B cell (primary cell): Measurements from ENCODE around the gene MICOS13.

Source experiments
- EZH2 ChIP-seq: IDR thresholded peaks from 2 replicates; pipeline ENCODE4 v1.6.1; 2012; ENCODE audit warnings: borderline replicate concordance, low read depth, mild to moderate bottlenecking, moderate library complexity, low read length; ENCODE audit not compliant: insufficient read depth, poor library complexity, severe bottlenecking
- TF ChIP-seq, protein P1 (sequence below): fragments of 200-600 bp; IDR thresholded peaks from one replicate; pipeline ENCODE4 v1.8.0; 2022; ENCODE audit warnings: antibody characterized with exemption, mild to moderate bottlenecking

DNA sequence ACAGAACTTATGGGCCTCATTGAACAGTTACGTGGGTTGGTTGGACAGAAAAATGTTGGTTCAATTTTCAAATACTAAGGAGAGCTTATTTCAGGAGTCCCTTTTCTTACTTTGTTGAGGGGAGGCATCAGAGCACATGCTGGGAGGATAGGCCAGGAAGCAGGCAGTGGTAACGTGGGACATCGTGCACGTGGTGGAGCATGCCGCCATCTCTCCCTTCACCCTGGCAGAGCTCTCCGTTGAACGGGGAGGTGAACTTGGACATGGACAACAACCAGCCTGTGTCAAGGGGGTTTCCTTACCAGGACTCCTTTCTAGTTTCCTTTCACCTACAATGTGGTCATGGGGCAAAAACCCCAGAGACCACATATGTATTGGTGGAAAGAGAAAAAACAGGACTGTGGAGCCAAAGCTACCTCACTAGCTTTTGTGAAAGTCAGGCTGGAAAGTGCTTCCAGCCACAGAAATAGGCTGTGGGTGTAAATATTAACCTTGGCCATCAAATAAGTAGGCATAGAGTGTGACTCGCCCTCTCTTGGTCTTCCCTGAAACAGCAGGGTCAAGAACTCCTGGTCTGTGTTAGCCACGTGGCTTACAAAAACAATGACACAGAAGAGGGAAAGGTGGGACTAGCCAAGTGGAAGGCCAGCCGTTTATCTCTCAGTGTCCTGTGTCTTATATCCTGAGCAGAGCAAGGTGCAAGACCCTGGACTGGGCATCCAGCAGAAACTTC, 14.4 kb downstream of the MICOS13 start:
- TF ChIP-seq, protein P1, sequence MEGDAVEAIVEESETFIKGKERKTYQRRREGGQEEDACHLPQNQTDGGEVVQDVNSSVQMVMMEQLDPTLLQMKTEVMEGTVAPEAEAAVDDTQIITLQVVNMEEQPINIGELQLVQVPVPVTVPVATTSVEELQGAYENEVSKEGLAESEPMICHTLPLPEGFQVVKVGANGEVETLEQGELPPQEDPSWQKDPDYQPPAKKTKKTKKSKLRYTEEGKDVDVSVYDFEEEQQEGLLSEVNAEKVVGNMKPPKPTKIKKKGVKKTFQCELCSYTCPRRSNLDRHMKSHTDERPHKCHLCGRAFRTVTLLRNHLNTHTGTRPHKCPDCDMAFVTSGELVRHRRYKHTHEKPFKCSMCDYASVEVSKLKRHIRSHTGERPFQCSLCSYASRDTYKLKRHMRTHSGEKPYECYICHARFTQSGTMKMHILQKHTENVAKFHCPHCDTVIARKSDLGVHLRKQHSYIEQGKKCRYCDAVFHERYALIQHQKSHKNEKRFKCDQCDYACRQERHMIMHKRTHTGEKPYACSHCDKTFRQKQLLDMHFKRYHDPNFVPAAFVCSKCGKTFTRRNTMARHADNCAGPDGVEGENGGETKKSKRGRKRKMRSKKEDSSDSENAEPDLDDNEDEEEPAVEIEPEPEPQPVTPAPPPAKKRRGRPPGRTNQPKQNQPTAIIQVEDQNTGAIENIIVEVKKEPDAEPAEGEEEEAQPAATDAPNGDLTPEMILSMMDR = no peak
- TF ChIP-seq EZH2 = no peak
